Activated T-helper 17 cell treated with anti-CD3 and anti-CD28 coated beads, Interleukin-2, amount 50 U/mL, for 72 hours (primary cell): ENCODE data around the gene DLEC1. TPM values are rescaled to one million over a fixed set of nuclear protein-coding genes. Genes with fewer than 3 reads are reported as not detected.
"Not testable (repeated sequence)": the region's sequence is repeated elsewhere in the genome, so short reads cannot be mapped to it uniquely, and the experiment has no call there.

Experiments used
- ATAC-seq: fragments of 150-1000 bp; cut with Tn5 transposase; replicated peaks from 2 replicates; pipeline ENCODE4 v1.10.0; 2021; ENCODE audit warnings: mild to moderate bottlenecking, moderate library complexity
- H3K27ac Mint-ChIP-seq: one replicate; pipeline ENCODE4 v1.8.0; 2022; ENCODE audit warnings: mixed read lengths
- H3K27me3 Mint-ChIP-seq: one replicate; pipeline ENCODE4 v1.8.0; 2022; ENCODE audit warnings: mixed read lengths
- H3K36me3 Mint-ChIP-seq: one replicate; pipeline ENCODE4 v1.8.0; 2022; ENCODE audit warnings: low read depth, mild to moderate bottlenecking, mixed read lengths
- H3K4me1 Mint-ChIP-seq: one replicate; pipeline ENCODE4 v1.8.0; 2022; ENCODE audit warnings: mixed read lengths
- H3K4me3 Mint-ChIP-seq: one replicate; pipeline ENCODE4 v1.8.0; 2022; ENCODE audit warnings: mild to moderate bottlenecking, mixed read lengths
- H3K9me3 Mint-ChIP-seq: one replicate; pipeline ENCODE4 v1.8.0; 2022; ENCODE audit warnings: mixed read lengths
- total RNA-seq, 2 donors: library from RNA; stranded (reverse); gene quantifications; one replicate each; pipeline ENCODE4 v1.2.3, GENCODE V29; 2022

DLEC1 gene
- total RNA-seq, 2 donors from 2014 or later: 1.2 to 2.0 TPM

DNA sequence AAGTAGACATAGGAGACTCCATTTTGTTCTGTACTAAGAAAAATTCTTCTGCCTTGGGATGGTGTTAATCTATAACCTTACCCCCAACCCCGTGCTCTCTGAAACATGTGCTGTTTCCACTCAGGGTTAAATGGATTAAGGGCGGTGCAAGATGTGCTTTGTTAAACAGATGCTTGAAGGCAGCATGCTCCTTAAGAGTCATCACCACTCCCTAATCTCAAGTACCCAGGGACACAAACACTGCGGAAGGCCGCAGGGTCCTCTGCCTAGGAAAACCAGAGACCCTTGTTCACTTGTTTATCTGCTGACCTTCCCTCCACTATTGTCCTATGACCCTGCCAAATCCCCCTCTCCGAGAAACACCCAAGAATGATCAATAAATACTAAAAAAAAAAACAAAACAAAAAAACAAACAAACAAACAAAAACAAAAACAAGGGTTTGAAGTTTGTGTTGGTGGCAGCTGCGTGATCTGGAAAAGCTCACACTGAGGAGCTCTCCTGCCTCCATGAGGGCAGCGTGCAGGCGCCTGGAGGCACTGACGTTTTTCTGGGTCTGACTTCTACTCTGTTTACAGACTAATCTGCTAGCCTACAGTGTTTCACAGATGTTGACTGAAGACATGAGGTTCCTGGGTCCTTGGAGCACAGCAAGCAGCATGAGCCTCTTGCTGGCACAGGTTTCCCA is 14.9 kb downstream of the DLEC1 start:
- H3K27me3 Mint-ChIP-seq, H3K4me3 Mint-ChIP-seq, H3K27ac Mint-ChIP-seq, H3K4me1 Mint-ChIP-seq, ATAC-seq, H3K9me3 Mint-ChIP-seq, H3K36me3 Mint-ChIP-seq: not testable (repeated sequence)

- Mint-ChIP-seq H3K4me3 (no peak overlapping the region), H3K27me3 (no peaks in the 10 kb centered on the region), H3K4me1 (peaks cover 6% of the 10 kb centered on the region), H3K27ac (peak overlapping the region; percentile 60), H3K36me3 (no peaks in the 10 kb centered on the region), H3K9me3 (no peaks in the 10 kb centered on the region)
- peak; percentile 80 for ATAC-seq
Observed at GRCh38 chr3:38054499-38055001, 15.5 kb downstream of the DLEC1 start.

- Mint-ChIP-seq H3K4me1 (peaks cover 6% of the 10 kb centered on the region), H3K36me3 (no peaks in the 10 kb centered on the region)
- no peak for ATAC-seq
Observed at GRCh38 chr3:38059148-38059547, 20.1 kb downstream of the DLEC1 start.

DNA sequence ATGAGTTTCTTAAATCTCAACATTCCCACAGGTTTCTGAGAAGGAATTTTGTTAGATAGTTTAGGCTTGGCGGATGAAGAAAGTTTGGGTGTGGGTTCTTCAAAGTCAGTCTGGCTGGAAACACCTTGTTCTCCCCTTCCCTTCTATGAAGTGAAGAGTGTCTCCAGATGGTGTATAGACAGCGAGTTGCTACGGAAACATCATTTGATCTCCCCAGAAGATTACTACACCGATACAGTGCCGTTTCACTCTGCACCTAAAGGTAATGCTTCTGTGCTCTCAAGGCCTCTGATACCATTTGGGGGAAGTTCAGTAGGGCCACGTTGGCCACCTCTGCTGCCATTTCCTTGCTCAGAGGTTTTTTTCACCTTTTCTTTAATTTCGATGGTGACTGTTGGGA is 20.6 kb downstream of the DLEC1 start:
- Mint-ChIP-seq H3K4me1 (peaks cover 6% of the 10 kb centered on the region), H3K27me3 (no peaks in the 10 kb centered on the region), H3K36me3 (no peaks in the 10 kb centered on the region), H3K9me3 (no peaks in the 10 kb centered on the region), H3K27ac (no peak overlapping the region), H3K4me3 (no peak overlapping the region)
- ATAC-seq: no peak

More at GRCh38 chr3:38059148-38059547, 20.1 kb downstream of the DLEC1 start:
- Mint-ChIP-seq H3K4me3 (no peak overlapping the region), H3K27ac (no peak overlapping the region), H3K9me3 (no peaks in the 10 kb centered on the region), H3K27me3 (no peaks in the 10 kb centered on the region)

DNA sequence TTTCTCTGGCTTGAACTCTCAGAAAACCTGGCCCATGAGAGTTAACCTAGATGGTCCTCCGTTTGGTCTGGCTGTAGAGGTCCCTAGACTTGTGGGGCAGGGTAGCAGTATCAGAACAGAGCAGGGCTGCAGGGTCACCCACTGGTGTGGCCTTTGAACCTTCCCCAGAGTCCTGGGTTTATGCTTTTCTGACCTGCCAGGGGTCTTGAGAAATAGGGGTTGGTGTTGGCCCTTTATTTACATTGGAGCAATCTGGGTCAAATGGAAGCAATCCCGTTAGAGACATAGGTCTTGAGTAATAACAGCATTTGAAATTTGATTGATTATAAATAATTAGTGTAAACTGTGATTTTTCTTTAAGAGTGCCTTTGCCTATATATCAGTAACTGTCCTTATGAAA is 23.8 kb downstream of the DLEC1 start:
- Mint-ChIP-seq H3K36me3 (no peaks in the 10 kb centered on the region), H3K27me3 (no peaks in the 10 kb centered on the region), H3K4me1 (no peaks in the 10 kb centered on the region)

DNA sequence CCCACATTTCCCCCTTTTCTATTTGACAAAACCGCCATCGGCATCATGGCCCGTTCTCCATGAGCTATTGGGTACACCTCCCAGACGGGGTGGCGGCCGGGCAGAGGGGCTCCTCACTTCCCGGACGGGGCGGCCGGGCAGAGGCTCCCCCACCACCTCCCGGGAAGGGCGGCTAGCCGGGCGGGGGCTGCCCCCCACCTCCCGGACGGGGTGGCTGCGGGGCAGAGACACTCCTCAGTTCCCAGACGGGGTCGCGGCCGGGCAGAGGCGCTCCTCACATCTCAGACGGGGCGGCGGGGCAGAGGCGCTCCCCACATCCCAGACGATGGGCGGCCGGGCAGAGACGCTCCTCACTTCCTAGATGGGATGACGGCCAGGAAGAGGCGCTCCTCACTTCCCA is 25.4 kb downstream of the DLEC1 start:
- not testable (repeated sequence) for H3K4me3 Mint-ChIP-seq, H3K36me3 Mint-ChIP-seq, ATAC-seq, H3K27ac Mint-ChIP-seq, H3K4me1 Mint-ChIP-seq, H3K9me3 Mint-ChIP-seq, H3K27me3 Mint-ChIP-seq

More for the DNA sequence above, 23.8 kb downstream of the DLEC1 start:
- Mint-ChIP-seq H3K4me3 (no peak overlapping the region), H3K9me3 (no peaks in the 10 kb centered on the region), H3K27ac (no peak overlapping the region)
- no peak for ATAC-seq

GRCh38 chr3:38067508-38068233 is 28.7 kb downstream of the DLEC1 start:
- Mint-ChIP-seq H3K27me3 (no peaks in the 10 kb centered on the region), H3K4me1 (no peaks in the 10 kb centered on the region), H3K27ac (no peak overlapping the region), H3K4me3 (no peak overlapping the region), H3K36me3 (no peaks in the 10 kb centered on the region), H3K9me3 (no peaks in the 10 kb centered on the region)
- no peak for ATAC-seq

GRCh38 chr3:38070013-38070412 is 31.0 kb downstream of the DLEC1 start:
- no peak for ATAC-seq
- H3K4me1 Mint-ChIP-seq: no peaks in the 10 kb centered on the region
- no peaks in the 10 kb centered on the region for H3K27me3 Mint-ChIP-seq
- no peaks in the 10 kb centered on the region for H3K36me3 Mint-ChIP-seq
- no peak overlapping the region for H3K27ac Mint-ChIP-seq
- H3K9me3 Mint-ChIP-seq: no peaks in the 10 kb centered on the region
- H3K4me3 Mint-ChIP-seq: no peak overlapping the region

- ATAC-seq, H3K4me3 Mint-ChIP-seq, H3K4me1 Mint-ChIP-seq, H3K36me3 Mint-ChIP-seq, H3K27me3 Mint-ChIP-seq, H3K9me3 Mint-ChIP-seq: not testable (repeated sequence)
- H3K27ac Mint-ChIP-seq: peak overlapping the region; percentile 13
Observed at GRCh38 chr3:38077073-38077472, 38.1 kb downstream of the DLEC1 start.

DNA sequence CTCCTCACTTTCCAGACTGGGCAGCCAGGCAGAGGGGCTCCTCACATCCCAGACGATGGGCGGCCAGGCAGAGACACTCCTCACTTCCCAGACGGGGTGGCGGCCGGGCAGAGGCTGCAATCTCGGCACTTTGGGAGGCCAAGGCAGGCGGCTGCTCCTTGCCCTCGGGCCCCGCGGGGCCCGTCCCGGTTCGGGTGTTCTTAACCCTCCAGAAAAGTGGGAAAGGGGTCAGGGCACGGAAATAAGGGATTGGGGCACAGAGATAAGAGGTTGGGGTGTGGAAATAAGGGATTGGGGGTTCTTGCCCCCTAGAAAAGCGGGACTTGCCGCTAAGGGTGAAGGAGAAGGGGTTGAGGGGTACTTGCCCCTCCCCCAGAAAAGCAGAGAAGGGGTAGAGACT is 43.3 kb downstream of the DLEC1 start:
- not testable (repeated sequence) for H3K4me3 Mint-ChIP-seq, H3K27me3 Mint-ChIP-seq, H3K36me3 Mint-ChIP-seq, H3K4me1 Mint-ChIP-seq, H3K9me3 Mint-ChIP-seq, ATAC-seq, H3K27ac Mint-ChIP-seq

DNA sequence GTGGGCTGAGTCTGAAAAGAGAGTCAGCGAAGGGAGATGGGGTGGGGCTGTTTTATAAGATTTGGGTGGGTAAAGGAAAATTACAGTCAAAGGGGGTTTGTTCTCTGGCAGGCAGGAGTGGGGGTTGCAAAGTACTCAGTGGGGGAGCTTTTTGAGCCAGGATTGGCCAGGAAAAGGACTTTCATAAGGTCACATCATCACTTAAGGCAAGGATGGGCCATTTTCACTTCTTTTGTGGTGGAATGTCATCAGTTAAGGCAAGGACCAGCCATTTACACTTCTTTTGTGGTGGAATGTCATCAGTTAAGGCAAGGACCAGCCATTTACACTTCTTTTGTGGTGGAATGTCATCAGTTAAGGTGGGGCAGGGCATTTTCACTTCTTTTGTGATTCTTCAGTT is 44.2 kb downstream of the DLEC1 start:
- not testable (repeated sequence) for H3K36me3 Mint-ChIP-seq, H3K27me3 Mint-ChIP-seq, H3K4me1 Mint-ChIP-seq, H3K4me3 Mint-ChIP-seq, H3K9me3 Mint-ChIP-seq, ATAC-seq, H3K27ac Mint-ChIP-seq

- Mint-ChIP-seq H3K27ac (peak overlapping the region; percentile 1), H3K4me1 (no peaks in the 10 kb centered on the region), H3K4me3 (no peak overlapping the region), H3K36me3 (no peaks in the 10 kb centered on the region), H3K9me3 (peaks cover 6% of the 10 kb centered on the region), H3K27me3 (no peaks in the 10 kb centered on the region)
- no peak for ATAC-seq
Observed at GRCh38 chr3:38083871-38084333, 44.9 kb downstream of the DLEC1 start.

GRCh38 chr3:38084334-38085310 is 45.6 kb downstream of the DLEC1 start:
- Mint-ChIP-seq H3K4me1 (no peaks in the 10 kb centered on the region), H3K9me3 (peaks cover 6% of the 10 kb centered on the region), H3K36me3 (no peaks in the 10 kb centered on the region), H3K27me3 (no peaks in the 10 kb centered on the region), H3K27ac (peak overlapping the region; percentile 1), H3K4me3 (no peak overlapping the region)
- peak; percentile 65 for ATAC-seq

DNA sequence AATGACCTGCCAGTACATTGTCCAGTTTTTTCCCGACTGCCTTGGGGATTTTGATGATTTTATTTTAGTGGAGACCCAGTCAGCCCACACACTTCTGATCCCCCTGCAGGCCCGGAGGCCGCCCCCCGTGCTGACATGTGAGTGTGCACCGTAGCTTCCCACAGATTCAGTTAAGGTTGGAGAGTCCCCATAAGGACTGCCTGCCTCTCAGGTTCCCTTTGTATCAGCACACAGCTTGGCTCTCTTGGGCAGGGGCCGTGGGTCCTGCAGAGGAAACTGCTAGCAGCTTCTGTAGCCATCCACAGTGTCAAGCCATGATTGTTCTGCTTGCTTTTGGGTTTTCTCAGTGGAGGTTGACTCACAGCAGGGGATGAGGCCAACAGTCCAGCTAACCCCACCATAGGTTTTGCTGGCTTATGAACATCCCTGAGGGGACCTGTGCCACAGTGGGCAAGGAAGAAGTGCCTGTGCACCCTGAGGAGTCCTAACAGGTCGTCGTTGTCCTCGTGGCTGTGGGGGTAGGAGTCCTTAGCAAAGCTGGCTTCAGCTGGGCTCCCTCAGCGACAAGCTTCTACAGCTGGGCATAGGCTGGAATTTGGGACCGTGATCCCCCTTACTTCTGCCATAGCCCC is 46.4 kb downstream of the DLEC1 start:
- H3K4me1 Mint-ChIP-seq: no peaks in the 10 kb centered on the region
- no peak overlapping the region for H3K27ac Mint-ChIP-seq
- H3K27me3 Mint-ChIP-seq: no peaks in the 10 kb centered on the region
- H3K36me3 Mint-ChIP-seq: no peaks in the 10 kb centered on the region
- H3K4me3 Mint-ChIP-seq: no peak overlapping the region
- peaks cover 6% of the 10 kb centered on the region for H3K9me3 Mint-ChIP-seq
- peak; percentile 27 for ATAC-seq
